HL-60 (cell line): ENCODE results near the gene PTPRG.

Experiments used
- DNase-seq, 2 experiments: peaks; one replicate each; pipeline ENCODE4 v3.0.0-alpha.2; 2010 to 2020; ENCODE audit warnings: low read depth in 1 of 2, low spot score in 1 of 2
- H3K27ac ChIP-seq: fragments of 250-450 bp; sonication (Bioruptor Pico); replicated peaks from 2 replicates; pipeline ENCODE4 v1.5.1; 2020; ENCODE audit warnings: mild to moderate bottlenecking, moderate library complexity
- H3K27me3 ChIP-seq: fragments of 250-450 bp; sonication (Bioruptor Pico); 2 replicates; pipeline ENCODE4 v1.5.1; 2021; ENCODE audit warnings: mild to moderate bottlenecking, moderate library complexity; ENCODE audit not compliant: insufficient read depth, poor library complexity, severe bottlenecking
- H3K4me3 ChIP-seq: replicated peaks from 2 replicates; pipeline ENCODE4 v1.5.1; 2011; ENCODE audit warnings: mild to moderate bottlenecking, control low read depth, low read length; ENCODE audit not compliant: insufficient read depth
- CTCF ChIP-seq: IDR thresholded peaks from one replicate; pipeline ENCODE4 v1.5.1; 2011; ENCODE audit warnings: low read length, control low read depth, inconsistent platforms; ENCODE audit not compliant: insufficient read depth
- GABPA ChIP-seq: IDR thresholded peaks from 2 replicates; pipeline ENCODE4 v1.6.1; 2012; ENCODE audit warnings: low read depth
- POLR2AphosphoS5 ChIP-seq: IDR thresholded peaks from 2 replicates; pipeline ENCODE4 v1.6.1; 2012; ENCODE audit warnings: low read depth
- REST ChIP-seq: IDR thresholded peaks from 2 replicates; pipeline ENCODE4 v1.6.1; 2012; ENCODE audit warnings: low read depth; ENCODE audit not compliant: insufficient replicate concordance
- SPI1 ChIP-seq: IDR thresholded peaks from 2 replicates; pipeline ENCODE4 v1.6.1; 2012; ENCODE audit warnings: low read depth, mild to moderate bottlenecking, borderline replicate concordance

Gene PTPRG

GRCh38 chr3:61783993-61784718, 222.8 kb downstream of the PTPRG start:
- TF ChIP-seq REST (no peak), CTCF (no peak), SPI1 (no peak), GABPA (no peak), POLR2AphosphoS5 (no peak)
- no peak for DNase-seq
- Histone ChIP-seq H3K27ac (no peak overlapping the region), H3K4me3 (no peak overlapping the region), H3K27me3 (no peaks in the 10 kb centered on the region)

GRCh38 chr3:61788623-61789507, 227.5 kb downstream of the PTPRG start:
- no peak for DNase-seq
- H3K27ac ChIP-seq: no peak overlapping the region
- H3K4me3 ChIP-seq: no peak overlapping the region
- no peaks in the 10 kb centered on the region for H3K27me3 ChIP-seq
- TF ChIP-seq SPI1 (no peak), GABPA (no peak), REST (no peak), POLR2AphosphoS5 (no peak), CTCF (no peak)

- H3K27ac ChIP-seq: no peak overlapping the region
- no peak for DNase-seq
- no peaks in the 10 kb centered on the region for H3K27me3 ChIP-seq
- no peak overlapping the region for H3K4me3 ChIP-seq
- no peak for TF ChIP-seq CTCF
- no peak for TF ChIP-seq SPI1
- TF ChIP-seq GABPA: no peak
- no peak for TF ChIP-seq POLR2AphosphoS5
- TF ChIP-seq REST: no peak
These were observed 228.5 kb downstream of the PTPRG start for GRCh38 chr3:61789861-61790260.
